Neural cell (in vitro differentiated cells): ENCODE results near the gene TBL1XR1.

Experiments used
- POLR2AphosphoS5 ChIP-seq: IDR thresholded peaks from 2 replicates; pipeline ENCODE4 v1.6.1; 2012
- RAD21 ChIP-seq: fragments of 450-650 bp; conservative IDR thresholded peaks from 2 replicates; pipeline ENCODE4 v1.6.1; 2014; ENCODE audit warnings: antibody characterized with exemption, mild to moderate bottlenecking, moderate library complexity
- TF ChIP-seq, protein P1 (sequence below): fragments of 450-650 bp; IDR thresholded peaks from 2 replicates; pipeline ENCODE4 v1.5.1; 2014; ENCODE audit warnings: antibody characterized with exemption, mild to moderate bottlenecking, moderate library complexity; ENCODE audit not compliant: poor library complexity, severe bottlenecking

GRCh38 chr3:177106184-177106583 lies 91.1 kb downstream of the TBL1XR1 start:
- TF ChIP-seq, protein P1, sequence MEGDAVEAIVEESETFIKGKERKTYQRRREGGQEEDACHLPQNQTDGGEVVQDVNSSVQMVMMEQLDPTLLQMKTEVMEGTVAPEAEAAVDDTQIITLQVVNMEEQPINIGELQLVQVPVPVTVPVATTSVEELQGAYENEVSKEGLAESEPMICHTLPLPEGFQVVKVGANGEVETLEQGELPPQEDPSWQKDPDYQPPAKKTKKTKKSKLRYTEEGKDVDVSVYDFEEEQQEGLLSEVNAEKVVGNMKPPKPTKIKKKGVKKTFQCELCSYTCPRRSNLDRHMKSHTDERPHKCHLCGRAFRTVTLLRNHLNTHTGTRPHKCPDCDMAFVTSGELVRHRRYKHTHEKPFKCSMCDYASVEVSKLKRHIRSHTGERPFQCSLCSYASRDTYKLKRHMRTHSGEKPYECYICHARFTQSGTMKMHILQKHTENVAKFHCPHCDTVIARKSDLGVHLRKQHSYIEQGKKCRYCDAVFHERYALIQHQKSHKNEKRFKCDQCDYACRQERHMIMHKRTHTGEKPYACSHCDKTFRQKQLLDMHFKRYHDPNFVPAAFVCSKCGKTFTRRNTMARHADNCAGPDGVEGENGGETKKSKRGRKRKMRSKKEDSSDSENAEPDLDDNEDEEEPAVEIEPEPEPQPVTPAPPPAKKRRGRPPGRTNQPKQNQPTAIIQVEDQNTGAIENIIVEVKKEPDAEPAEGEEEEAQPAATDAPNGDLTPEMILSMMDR: no peak
- no peak for TF ChIP-seq POLR2AphosphoS5
- TF ChIP-seq RAD21: no peak
